Activated CD4-positive, alpha-beta T cell treated with anti-CD3 and anti-CD28 coated beads, Interleukin-2, Interleukin-6, amounts not matched to agents 100 ng/mL and 50 ng/mL, durations not matched to agents 16 hours and 8 hours (primary cell): ENCODE measurements around the gene KHDC1.
A peak's percentile ranks its signal among the peaks of the same experiment; 100 is the strongest.
"Not testable (repeated sequence)": the region's sequence is repeated elsewhere in the genome, so short reads cannot be mapped to it uniquely, and the experiment has no call there.

Experiments
- DNase-seq: peaks from one replicate; pipeline ENCODE4 v3.0.0-alpha.2; 2020

The KHDC1 gene

DNA sequence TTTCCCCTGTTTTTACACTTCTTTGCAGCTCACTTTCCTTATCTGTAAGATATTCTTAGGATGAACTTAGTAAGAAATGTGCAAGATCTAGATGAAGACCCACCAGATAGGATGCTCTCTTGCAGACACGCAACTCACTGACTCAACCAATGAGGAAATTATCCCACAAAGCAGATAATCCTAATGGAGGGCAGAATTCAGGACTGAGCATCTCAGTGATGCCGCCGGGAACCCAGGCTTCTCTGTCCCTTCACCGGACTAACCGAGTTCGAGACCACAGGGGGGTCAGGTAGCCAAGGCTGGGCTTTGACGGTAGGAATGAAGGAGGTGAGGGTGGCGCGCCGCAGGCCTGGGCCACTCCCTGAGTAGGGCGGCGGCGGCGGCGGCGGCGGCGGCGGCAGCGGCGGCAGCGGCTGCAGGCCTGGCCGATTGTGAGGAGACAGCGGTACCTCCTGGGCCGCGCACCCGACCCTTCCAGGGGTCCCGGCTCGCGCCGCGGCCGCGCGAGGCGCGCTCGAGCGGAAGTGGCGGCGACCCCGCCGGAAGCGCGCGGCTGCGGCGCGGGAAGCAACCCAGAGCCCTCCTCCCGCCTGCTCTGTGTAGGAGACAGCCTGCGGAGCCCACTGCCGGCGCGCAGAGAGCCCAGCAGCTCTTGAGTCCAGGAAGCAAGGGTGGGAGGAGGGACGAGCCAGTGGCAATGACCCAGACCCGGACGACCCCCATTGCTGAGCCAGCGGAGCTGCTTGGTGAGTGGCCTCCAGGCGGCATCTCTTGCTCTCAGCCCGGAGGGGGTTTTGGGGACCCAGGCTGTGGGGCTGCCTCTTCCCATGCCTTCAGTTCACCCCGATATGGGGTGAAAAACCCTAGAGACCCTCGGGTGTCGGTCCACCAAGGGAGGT lies at the start of gene KHDC1:
Gene KHDC1, minus strand, starts transcription at position 526 of the 899 bp plus-strand sequence. CDS start 20,679 bp downstream, outside the sequence.
- DNase-seq, result peak; percentile 71

DNA sequence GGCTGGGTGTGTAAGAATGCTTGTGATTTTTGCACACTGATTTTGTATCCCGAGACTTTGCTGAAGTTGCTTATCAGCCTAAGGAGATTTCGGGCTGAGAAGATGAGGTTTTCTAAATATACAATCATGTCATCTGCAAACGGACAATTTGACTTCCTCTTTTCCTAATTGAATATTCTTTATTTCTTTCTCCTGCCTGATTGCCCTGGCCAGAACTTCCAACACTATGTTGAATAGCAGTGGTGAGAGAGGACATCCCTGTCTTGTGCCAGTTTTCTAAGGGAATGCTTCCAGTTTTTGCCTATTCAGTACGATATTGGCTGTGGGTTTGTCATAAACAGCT lies 47.5 kb upstream of the KHDC1 start:
- DNase-seq, result not testable (repeated sequence)

DNA sequence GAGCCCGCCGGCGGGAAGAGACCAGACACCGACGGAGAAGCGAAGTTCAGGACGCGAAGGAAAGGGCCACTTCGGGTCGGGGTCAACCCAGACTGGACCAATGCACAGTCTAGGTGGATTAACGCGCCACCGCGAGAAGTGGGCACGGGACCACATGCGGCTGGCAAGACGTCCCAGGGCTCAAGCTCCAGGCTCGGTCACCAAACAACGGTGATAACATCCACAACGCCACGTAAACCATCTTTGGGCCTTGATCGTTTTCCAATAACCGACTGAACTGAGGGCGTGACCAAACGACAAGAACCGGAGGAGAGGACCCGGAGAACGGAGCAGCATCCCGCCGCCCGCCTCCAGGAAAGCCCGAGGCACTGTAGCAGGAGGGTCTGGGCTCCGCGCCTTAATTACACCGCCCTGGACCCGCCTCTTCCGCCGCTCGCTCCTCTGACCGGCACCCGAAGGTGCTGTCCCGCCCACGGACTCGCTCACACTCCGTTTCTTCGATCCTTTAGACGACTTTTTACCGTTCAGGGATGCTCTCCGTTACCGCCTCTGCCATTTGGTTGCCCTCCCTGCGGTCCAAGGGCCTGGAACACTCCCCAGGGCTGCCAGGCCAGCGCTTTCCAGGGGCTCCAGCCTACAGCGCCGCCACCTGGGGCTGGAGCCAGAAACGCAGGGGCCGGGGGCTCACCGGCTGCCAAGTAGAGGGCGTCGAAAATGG lies 46.9 kb upstream of the KHDC1 start:
- peak; percentile 81 for DNase-seq

GRCh38 chr6:73309535-73309784 lies 46.5 kb upstream of the KHDC1 start:
- DNase-seq, result peak; percentile 46

- DNase-seq, result no peak
Measured at GRCh38 chr6:73308712-73309534, 45.9 kb upstream of the KHDC1 start.

GRCh38 chr6:73303773-73304172 lies 40.8 kb upstream of the KHDC1 start:
- not testable (repeated sequence) for DNase-seq

DNA sequence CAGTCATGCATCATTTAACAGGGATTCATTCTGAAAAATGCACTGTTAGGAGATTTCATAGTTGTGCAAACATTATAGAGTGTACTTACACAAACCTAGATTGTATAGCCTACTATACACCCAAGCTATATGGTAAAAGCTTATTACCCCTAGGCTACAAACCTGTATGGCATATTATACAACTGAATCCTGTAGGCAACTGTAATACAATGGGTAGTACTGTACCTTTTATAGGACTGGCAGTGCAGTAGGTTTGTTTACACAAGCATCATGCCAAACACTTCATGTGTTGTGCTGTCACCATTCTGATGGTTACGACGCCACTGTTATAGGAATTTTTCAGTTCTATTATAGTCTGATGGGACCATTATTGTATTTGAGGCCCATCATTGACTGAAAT lies 39.3 kb upstream of the KHDC1 start:
- no peak for DNase-seq

GRCh38 chr6:73299151-73299971 lies 36.4 kb upstream of the KHDC1 start:
- DNase-seq, result no peak

DNA sequence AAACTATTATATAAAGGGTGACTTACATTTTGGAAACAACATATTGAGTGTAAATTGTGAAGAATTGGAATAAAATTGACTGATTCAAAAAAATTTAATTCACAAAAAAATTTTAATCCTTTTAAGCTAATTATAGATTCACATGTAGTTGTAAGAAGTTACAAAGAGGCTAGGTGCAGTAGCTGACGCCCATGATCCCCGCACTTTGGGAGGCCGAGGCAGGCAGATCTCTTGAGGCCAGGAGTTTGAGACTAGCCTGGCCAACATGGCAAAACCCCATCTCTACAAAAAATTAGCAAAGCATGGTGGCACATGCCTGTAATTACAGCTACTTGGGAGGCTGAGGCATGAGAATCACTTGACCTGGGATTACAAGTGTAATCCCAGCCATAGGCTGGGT lies 30.3 kb upstream of the KHDC1 start:
- no peak for DNase-seq

GRCh38 chr6:73290435-73290834 lies 27.4 kb upstream of the KHDC1 start:
- no peak for DNase-seq

GRCh38 chr6:73286752-73287151 lies 23.8 kb upstream of the KHDC1 start:
- DNase-seq, result no peak

GRCh38 chr6:73285674-73286283 lies 22.8 kb upstream of the KHDC1 start:
- peak; percentile 14 for DNase-seq

DNA sequence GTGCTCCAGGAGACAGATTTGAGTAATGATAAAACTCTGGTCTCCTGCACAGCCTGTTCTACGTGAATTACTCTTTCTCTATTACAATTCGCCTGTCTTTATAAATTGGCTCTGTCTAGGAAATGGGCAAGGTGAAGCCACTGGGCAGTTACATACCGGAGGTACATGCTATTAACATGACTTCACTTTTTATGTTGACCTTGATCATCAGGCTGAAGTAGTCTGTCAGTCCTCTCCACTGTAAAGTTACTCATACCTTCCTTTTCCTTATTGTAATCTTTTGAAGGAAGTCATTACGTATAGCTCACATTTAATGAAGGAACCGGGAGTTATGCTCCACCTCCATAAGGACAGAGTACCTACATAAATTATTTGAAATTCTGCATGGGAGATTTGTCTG lies 19.9 kb upstream of the KHDC1 start:
- DNase-seq, result no peak

- DNase-seq, result not testable (repeated sequence)
Measured at GRCh38 chr6:73281684-73282083, 18.7 kb upstream of the KHDC1 start.

GRCh38 chr6:73269296-73269695 lies 6.3 kb upstream of the KHDC1 start:
- DNase-seq, result not testable (repeated sequence)

DNA sequence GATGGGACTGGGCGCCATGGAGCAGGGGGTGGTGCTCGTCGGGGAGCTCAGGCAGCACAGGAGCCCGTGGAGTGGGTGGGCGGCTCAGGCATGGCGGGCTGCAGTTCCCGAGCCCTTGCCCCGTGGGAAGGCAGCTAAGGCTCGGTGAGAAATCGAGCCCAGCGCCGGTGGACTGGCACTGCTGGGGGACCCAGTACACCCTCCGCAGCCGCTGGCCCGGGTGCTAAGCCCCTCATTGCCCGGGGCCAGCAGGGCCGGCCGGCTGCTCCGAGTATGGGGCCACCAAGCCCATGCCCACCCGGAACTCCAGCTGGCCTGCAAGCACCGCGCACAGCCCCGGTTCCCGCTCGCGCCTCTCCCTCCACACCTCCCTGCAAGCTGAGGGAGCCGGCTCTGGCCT lies 5.9 kb upstream of the KHDC1 start:
- DNase-seq, result not testable (repeated sequence)

- DNase-seq, result no peak
Measured at GRCh38 chr6:73264446-73264845, 1.4 kb upstream of the KHDC1 start.

GRCh38 chr6:73263570-73263909 lies 544 bp upstream of the KHDC1 start:
- DNase-seq, result no peak

GRCh38 chr6:73258721-73259120 lies 4.3 kb downstream of the KHDC1 start:
- no peak for DNase-seq

DNA sequence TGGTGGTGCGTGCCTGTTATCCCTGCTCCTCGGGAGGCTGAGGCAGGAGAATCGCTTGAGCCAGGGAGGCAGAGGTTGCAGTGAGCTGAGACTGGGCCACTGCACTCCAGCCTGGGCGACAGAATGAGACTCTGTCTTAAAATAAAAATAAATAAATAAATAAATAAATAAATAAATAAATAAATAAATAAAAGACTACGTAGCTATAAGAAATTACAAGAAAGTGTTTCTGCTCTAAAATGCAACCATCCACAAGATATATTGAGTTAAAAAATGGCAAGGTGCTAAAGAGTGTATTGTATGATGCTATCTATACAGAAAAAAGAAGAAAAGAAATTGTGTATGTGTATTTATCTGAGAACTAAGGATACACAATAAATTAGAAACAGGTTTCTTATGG lies 8.7 kb downstream of the KHDC1 start:
- DNase-seq, result not testable (repeated sequence)

GRCh38 chr6:73252703-73253102 lies 10.3 kb downstream of the KHDC1 start:
- DNase-seq, result no peak

- no peak for DNase-seq
Measured at GRCh38 chr6:73250016-73250415, 13.0 kb downstream of the KHDC1 start.
